SK-N-SH treated with all-trans-retinoic acid at 6 μM for 48 hours (cell line): Measurements from ENCODE around the gene RAB11FIP3.

ENCODE experiments used
- ATAC-seq: fragments of 200-7000 bp; cut with Tn5 transposase; 3 replicates; pipeline ENCODE4 v1.9.1; 2020; ENCODE audit warnings: mild to moderate bottlenecking, moderate library complexity
- ARNTL ChIP-seq: fragments of 450-650 bp; formaldehyde crosslinking; IDR thresholded peaks from 2 replicates; pipeline ENCODE4 v1.5.0; 2020; ENCODE audit warnings: low read depth, mild to moderate bottlenecking, moderate library complexity, borderline replicate concordance
- BACH2 ChIP-seq: fragments of 250-450 bp; sonication (Bioruptor Pico); IDR thresholded peaks from 2 replicates; pipeline ENCODE4 v1.9.0; 2021; ENCODE audit warnings: mild to moderate bottlenecking, borderline replicate concordance
- CSDC2 ChIP-seq: fragments of 250-450 bp; sonication (Bioruptor Pico); IDR thresholded peaks from 2 replicates; pipeline ENCODE4 v1.5.0; 2020; ENCODE audit warnings: mild to moderate bottlenecking, moderate library complexity
- ESRRG ChIP-seq: fragments of 250-450 bp; sonication (Bioruptor Pico); IDR thresholded peaks from 2 replicates; pipeline ENCODE4 v1.6.1; 2021; ENCODE audit warnings: mild to moderate bottlenecking
- GLIS3 ChIP-seq: fragments of 250-450 bp; sonication (Bioruptor Pico); IDR thresholded peaks from 2 replicates; pipeline ENCODE4 v1.5.0; 2020; ENCODE audit warnings: mild to moderate bottlenecking, moderate library complexity
- OSR1 ChIP-seq: fragments of 250-450 bp; sonication (Bioruptor Pico); IDR thresholded peaks from 2 replicates; pipeline ENCODE4 v1.8.0; 2022; ENCODE audit warnings: moderate library complexity, mild to moderate bottlenecking, inconsistent platforms
- PPARA ChIP-seq: fragments of 250-450 bp; sonication (Bioruptor Pico); IDR thresholded peaks from 2 replicates; pipeline ENCODE4 v1.5.0; 2020; ENCODE audit warnings: mild to moderate bottlenecking, borderline replicate concordance
- RARB ChIP-seq: fragments of 250-450 bp; sonication (Bioruptor Pico); IDR thresholded peaks from 2 replicates; pipeline ENCODE4 v1.8.0; 2021; ENCODE audit warnings: mild to moderate bottlenecking, moderate library complexity
- SNAI2 ChIP-seq: fragments of 250-450 bp; sonication (Bioruptor Pico); IDR thresholded peaks from 2 replicates; pipeline ENCODE4 v1.5.0; 2020; ENCODE audit warnings: mild to moderate bottlenecking, moderate library complexity
- TCF4 ChIP-seq: fragments of 250-450 bp; sonication (Bioruptor Pico); IDR thresholded peaks from 2 replicates; pipeline ENCODE4 v1.8.0; 2021; ENCODE audit warnings: mild to moderate bottlenecking, moderate library complexity, borderline replicate concordance
- TSHZ2 ChIP-seq: fragments of 250-450 bp; sonication (Bioruptor Pico); IDR thresholded peaks from 2 replicates; pipeline ENCODE4 v1.5.0; 2020; ENCODE audit warnings: mild to moderate bottlenecking, moderate library complexity
- ZC3H10 ChIP-seq: fragments of 250-450 bp; sonication (Bioruptor Pico); IDR thresholded peaks from 2 replicates; pipeline ENCODE4 v1.5.1; 2021; ENCODE audit warnings: mild to moderate bottlenecking, moderate library complexity
- ZFP3 ChIP-seq: fragments of 250-450 bp; sonication (Bioruptor Pico); IDR thresholded peaks from 2 replicates; pipeline ENCODE4 v1.5.0; 2020; ENCODE audit warnings: mild to moderate bottlenecking, moderate library complexity
- ZNF565 ChIP-seq: fragments of 450-650 bp; formaldehyde crosslinking; conservative IDR thresholded peaks from 2 replicates; pipeline ENCODE4 v1.5.0; 2020; ENCODE audit warnings: low read depth, mild to moderate bottlenecking, moderate library complexity
- ZNF8 ChIP-seq: fragments of 450-650 bp; formaldehyde crosslinking; IDR thresholded peaks from 2 replicates; pipeline ENCODE4 v1.5.0; 2020; ENCODE audit warnings: mild to moderate bottlenecking, moderate library complexity
- TF ChIP-seq, protein P1 (sequence below): fragments of 250-450 bp; sonication (Bioruptor Pico); IDR thresholded peaks from 2 replicates; pipeline ENCODE4 v1.8.0; 2021; ENCODE audit warnings: low read depth, mild to moderate bottlenecking, moderate library complexity, borderline replicate concordance
- TF ChIP-seq, protein P2 (sequence below): fragments of 250-450 bp; sonication (Bioruptor Pico); IDR thresholded peaks from 2 replicates; pipeline ENCODE4 v1.8.0; 2020; ENCODE audit warnings: mild to moderate bottlenecking, moderate library complexity, borderline replicate concordance
- TF ChIP-seq, protein P3 (sequence below): fragments of 250-450 bp; sonication (Bioruptor Pico); IDR thresholded peaks from 2 replicates; pipeline ENCODE4 v1.5.1; 2021; ENCODE audit warnings: mild to moderate bottlenecking, moderate library complexity

The RAB11FIP3 gene

GRCh38 chr16:531494-532125, 106.2 kb downstream of the RAB11FIP3 start:
- no peak for ATAC-seq
- TF ChIP-seq ZFP3 (CRISPR knock-in tag) (no peak), TSHZ2 (no peak), ESRRG (no peak), OSR1 (CRISPR knock-in tag) (no peak), ZNF8 (CRISPR knock-in tag) (no peak), TCF4 (CRISPR knock-in tag) (no peak), SNAI2 (CRISPR knock-in tag) (no peak)
- TF ChIP-seq, protein P1, sequence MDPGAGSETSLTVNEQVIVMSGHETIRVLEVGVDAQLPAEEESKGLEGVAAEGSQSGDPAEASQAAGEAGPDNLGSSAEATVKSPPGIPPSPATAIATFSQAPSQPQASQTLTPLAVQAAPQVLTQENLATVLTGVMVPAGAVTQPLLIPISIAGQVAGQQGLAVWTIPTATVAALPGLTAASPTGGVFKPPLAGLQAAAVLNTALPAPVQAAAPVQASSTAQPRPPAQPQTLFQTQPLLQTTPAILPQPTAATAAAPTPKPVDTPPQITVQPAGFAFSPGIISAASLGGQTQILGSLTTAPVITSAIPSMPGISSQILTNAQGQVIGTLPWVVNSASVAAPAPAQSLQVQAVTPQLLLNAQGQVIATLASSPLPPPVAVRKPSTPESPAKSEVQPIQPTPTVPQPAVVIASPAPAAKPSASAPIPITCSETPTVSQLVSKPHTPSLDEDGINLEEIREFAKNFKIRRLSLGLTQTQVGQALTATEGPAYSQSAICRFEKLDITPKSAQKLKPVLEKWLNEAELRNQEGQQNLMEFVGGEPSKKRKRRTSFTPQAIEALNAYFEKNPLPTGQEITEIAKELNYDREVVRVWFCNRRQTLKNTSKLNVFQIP (CRISPR knock-in tag) = no peak
- TF ChIP-seq, protein P2, sequence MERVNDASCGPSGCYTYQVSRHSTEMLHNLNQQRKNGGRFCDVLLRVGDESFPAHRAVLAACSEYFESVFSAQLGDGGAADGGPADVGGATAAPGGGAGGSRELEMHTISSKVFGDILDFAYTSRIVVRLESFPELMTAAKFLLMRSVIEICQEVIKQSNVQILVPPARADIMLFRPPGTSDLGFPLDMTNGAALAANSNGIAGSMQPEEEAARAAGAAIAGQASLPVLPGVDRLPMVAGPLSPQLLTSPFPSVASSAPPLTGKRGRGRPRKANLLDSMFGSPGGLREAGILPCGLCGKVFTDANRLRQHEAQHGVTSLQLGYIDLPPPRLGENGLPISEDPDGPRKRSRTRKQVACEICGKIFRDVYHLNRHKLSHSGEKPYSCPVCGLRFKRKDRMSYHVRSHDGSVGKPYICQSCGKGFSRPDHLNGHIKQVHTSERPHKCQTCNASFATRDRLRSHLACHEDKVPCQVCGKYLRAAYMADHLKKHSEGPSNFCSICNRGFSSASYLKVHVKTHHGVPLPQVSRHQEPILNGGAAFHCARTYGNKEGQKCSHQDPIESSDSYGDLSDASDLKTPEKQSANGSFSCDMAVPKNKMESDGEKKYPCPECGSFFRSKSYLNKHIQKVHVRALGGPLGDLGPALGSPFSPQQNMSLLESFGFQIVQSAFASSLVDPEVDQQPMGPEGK = no peak
- TF ChIP-seq, protein P3, sequence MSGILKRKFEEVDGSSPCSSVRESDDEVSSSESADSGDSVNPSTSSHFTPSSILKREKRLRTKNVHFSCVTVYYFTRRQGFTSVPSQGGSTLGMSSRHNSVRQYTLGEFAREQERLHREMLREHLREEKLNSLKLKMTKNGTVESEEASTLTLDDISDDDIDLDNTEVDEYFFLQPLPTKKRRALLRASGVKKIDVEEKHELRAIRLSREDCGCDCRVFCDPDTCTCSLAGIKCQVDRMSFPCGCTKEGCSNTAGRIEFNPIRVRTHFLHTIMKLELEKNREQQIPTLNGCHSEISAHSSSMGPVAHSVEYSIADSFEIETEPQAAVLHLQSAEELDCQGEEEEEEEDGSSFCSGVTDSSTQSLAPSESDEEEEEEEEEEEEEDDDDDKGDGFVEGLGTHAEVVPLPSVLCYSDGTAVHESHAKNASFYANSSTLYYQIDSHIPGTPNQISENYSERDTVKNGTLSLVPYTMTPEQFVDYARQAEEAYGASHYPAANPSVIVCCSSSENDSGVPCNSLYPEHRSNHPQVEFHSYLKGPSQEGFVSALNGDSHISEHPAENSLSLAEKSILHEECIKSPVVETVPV (CRISPR knock-in tag) = no peak

DNA sequence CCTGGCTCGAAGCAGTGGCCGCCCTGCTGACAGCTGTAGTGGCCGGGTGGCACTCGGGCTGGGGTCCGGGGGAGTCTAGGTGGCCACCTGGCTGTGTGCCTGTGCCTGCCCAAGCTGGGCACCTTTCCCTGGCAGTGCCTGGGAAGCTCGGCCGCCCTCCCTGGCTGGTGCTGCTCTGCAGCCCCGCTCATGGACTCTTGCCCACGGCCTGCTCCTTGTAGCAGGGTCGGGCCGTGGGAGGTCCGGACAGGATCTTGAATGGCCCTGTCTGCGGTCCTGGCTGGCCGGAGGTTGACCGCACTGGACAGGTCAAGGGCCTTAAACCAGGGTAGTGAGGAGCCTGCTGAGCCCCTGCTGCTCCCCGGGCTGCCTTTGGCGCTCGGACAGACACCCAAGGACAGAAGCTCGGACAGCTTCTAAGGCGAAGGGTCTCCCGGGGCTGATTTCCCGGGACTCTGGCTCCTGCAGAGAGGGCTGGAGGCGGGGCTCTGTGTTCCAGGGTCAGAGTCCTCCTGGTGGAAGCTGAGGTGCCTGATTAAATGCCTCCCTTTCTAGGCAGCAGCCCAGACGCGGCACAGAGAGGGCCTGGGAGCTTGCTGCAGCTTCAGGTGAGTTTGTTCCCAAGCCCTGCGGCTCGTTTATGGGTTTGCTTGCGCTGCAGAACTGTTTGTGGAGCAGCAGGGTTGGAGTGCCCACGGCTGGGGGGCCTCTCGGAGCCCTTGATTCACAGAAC, 108.1 kb downstream of the RAB11FIP3 start:
- TF ChIP-seq ARNTL (CRISPR knock-in tag) = no peak
- TF ChIP-seq BACH2 (CRISPR knock-in tag) = no peak
- TF ChIP-seq TCF4 (CRISPR knock-in tag) = no peak
- TF ChIP-seq ZFP3 (CRISPR knock-in tag) = no peak
- no peak for TF ChIP-seq CSDC2 (CRISPR knock-in tag)
- TF ChIP-seq SNAI2 (CRISPR knock-in tag) = no peak
- TF ChIP-seq PPARA (CRISPR knock-in tag) = no peak
- TF ChIP-seq GLIS3 (CRISPR knock-in tag) = no peak
- TF ChIP-seq, protein P2 = no peak
- TF ChIP-seq, protein P3 (CRISPR knock-in tag) = no peak
- no peak for TF ChIP-seq ZC3H10 (CRISPR knock-in tag)
- no peak for TF ChIP-seq ZNF565 (CRISPR knock-in tag)
- TF ChIP-seq RARB = no peak
- ATAC-seq = no peak
